OCI-LY7 (cell line): ENCODE data around the gene KRT3.

Experiments used
- CTCF ChIP-seq: fragments of 200-600 bp; sonication (generic); conservative IDR thresholded peaks from 2 replicates; pipeline ENCODE4 v1.5.1; 2014; ENCODE audit warnings: mild to moderate bottlenecking, antibody characterized with exemption, low read length, moderate library complexity, mixed read lengths
- EZH2phosphoT487 ChIP-seq: fragments of 200-600 bp; sonication (generic); IDR thresholded peaks from 2 replicates; pipeline ENCODE4 v1.6.1; 2018; ENCODE audit warnings: low read depth, borderline replicate concordance, mild to moderate bottlenecking, mixed run types, antibody characterized with exemption, low read length, moderate library complexity, mixed read lengths

- TF ChIP-seq CTCF (no peak), EZH2phosphoT487 (no peak)
Observed at GRCh38 chr12:52763991-52764390, 31.9 kb downstream of the KRT3 start.
